ENCODE measurements around the gene INSR. TPM values are rescaled to one million over a fixed set of nuclear protein-coding genes. Genes with fewer than 3 reads are reported as not detected.

Gene INSR
- total and polyA plus RNA-seq, 2 donors (not counting 3 experiments of a cell fraction or from before 2014, with no cell fraction given): 4.9 to 19.5 TPM

- POLR2A ChIA-PET: no interaction called here
Observed at GRCh38 chr19:7272856-7273578, 21.2 kb downstream of the INSR start.

GRCh38 chr19:7268705-7269098 is 25.5 kb downstream of the INSR start:
- H2AFZ ChIP-seq (ENCODE audit: low read depth, low read length): no peak overlapping the region
- H3K27me3 ChIP-seq (ENCODE audit: control insufficient read depth in 2 of 2, insufficient read depth in 2 of 2, low read length in 2 of 2): no peaks in the 10 kb centered on the region
- H3K4me2 ChIP-seq (ENCODE audit: insufficient read depth, low read length): no peak overlapping the region
- H3K4me1 ChIP-seq (ENCODE audit: control insufficient read depth, extremely low read depth, insufficient read depth, low read length): no peaks in the 10 kb centered on the region
- FAIRE-seq: no peak
- no peak overlapping the region for H3K27ac ChIP-seq (ENCODE audit: insufficient read depth, low read depth, low read length)
- no peaks in the 10 kb centered on the region for H4K20me1 ChIP-seq (replicated peaks; ENCODE audit: control insufficient read depth, extremely low read depth, insufficient read depth, low read length)
- H3K79me2 ChIP-seq (ENCODE audit: control insufficient read depth, insufficient read depth, low read length): no peaks in the 10 kb centered on the region
- BruUV-seq (replicated peaks): no TSS peak
- intact Hi-C loops (cut with micrococcal nuclease): no loop called here
- H3K4me3 ChIP-seq (replicated peaks in 1 of 3; ENCODE audit: insufficient read depth in 1 of 3, low read depth in 1 of 3, low read length in 3 of 3): no peak overlapping the region
- no peaks in the 10 kb centered on the region for H3K9me1 ChIP-seq (replicated peaks; ENCODE audit: control insufficient read depth, extremely low read depth, insufficient read depth, low read length)
- H3K9me3 ChIP-seq (replicated peaks; ENCODE audit: control insufficient read depth, insufficient read depth, low read length): no peaks in the 10 kb centered on the region
- no peaks in the 10 kb centered on the region for H3K36me3 ChIP-seq (ENCODE audit: control insufficient read depth in 2 of 2, extremely low read depth in 1 of 2, insufficient read depth in 2 of 2, low read length in 2 of 2)
- POLR2A ChIA-PET: no interaction called here
- DNase-seq (ENCODE audit: low read depth, low spot score): no peak
- no peak for TF ChIP-seq CTCF (IDR thresholded peaks at IDR 0.05; ENCODE audit: extremely low read depth in 1 of 2, insufficient read depth in 1 of 2, low read depth in 1 of 2, low read length in 2 of 2)
- CTCF ChIA-PET: no interaction called here
- H3K9ac ChIP-seq (replicated peaks; ENCODE audit: extremely low read depth, insufficient read depth, low read length): no peak overlapping the region
- dilution Hi-C loops (cut with MboI; ENCODE audit: extremely low pct_ligation_motif_present, low sequenced_read_pairs): no loop called here

More at GRCh38 chr19:7272856-7273578, 21.2 kb downstream of the INSR start:
- CTCF ChIA-PET: interaction anchor here (1.0 kb wide), 1 partner anchor 81 kb away, joined by 3 read pairs; no protein-coding TSS in a partner anchor
- H3K27me3 ChIP-seq (ENCODE audit: control insufficient read depth in 2 of 2, insufficient read depth in 2 of 2, low read length in 2 of 2): no peaks in the 10 kb centered on the region
- no peaks in the 10 kb centered on the region for H3K4me1 ChIP-seq (ENCODE audit: control insufficient read depth, extremely low read depth, insufficient read depth, low read length)
- no peaks in the 10 kb centered on the region for H3K9me3 ChIP-seq (replicated peaks; ENCODE audit: control insufficient read depth, insufficient read depth, low read length)
- H3K4me3 ChIP-seq (replicated peaks in 1 of 3; ENCODE audit: insufficient read depth in 1 of 3, low read depth in 1 of 3, low read length in 3 of 3): no peak overlapping the region
- no peaks in the 10 kb centered on the region for H3K9me1 ChIP-seq (replicated peaks; ENCODE audit: control insufficient read depth, extremely low read depth, insufficient read depth, low read length)
- no TSS peak for BruUV-seq (replicated peaks)
- H3K27ac ChIP-seq (ENCODE audit: insufficient read depth, low read depth, low read length): no peak overlapping the region
- no peaks in the 10 kb centered on the region for H4K20me1 ChIP-seq (replicated peaks; ENCODE audit: control insufficient read depth, extremely low read depth, insufficient read depth, low read length)
- no peaks in the 10 kb centered on the region for H3K36me3 ChIP-seq (ENCODE audit: control insufficient read depth in 2 of 2, extremely low read depth in 1 of 2, insufficient read depth in 2 of 2, low read length in 2 of 2)
- dilution Hi-C loops (cut with MboI; ENCODE audit: extremely low pct_ligation_motif_present, low sequenced_read_pairs) (no loop called here), intact Hi-C loops (cut with micrococcal nuclease) (no loop called here)
- H3K79me2 ChIP-seq (ENCODE audit: control insufficient read depth, insufficient read depth, low read length): no peaks in the 10 kb centered on the region
- no peak for DNase-seq (ENCODE audit: low read depth, low spot score)
- H3K9ac ChIP-seq (replicated peaks; ENCODE audit: extremely low read depth, insufficient read depth, low read length): no peak overlapping the region
- no peak for FAIRE-seq
- no peak overlapping the region for H2AFZ ChIP-seq (ENCODE audit: low read depth, low read length)
- no peak for TF ChIP-seq GATA2 (IDR thresholded peaks at IDR 0.05; ENCODE audit: insufficient read depth, insufficient read length, low read depth, low read length)
- TF ChIP-seq MYC (IDR thresholded peaks at IDR 0.05; ENCODE audit: low read depth, low read length): no peak
- no peak for TF ChIP-seq POLR2A (IDR thresholded peaks at IDR 0.05; ENCODE audit: low read depth, low read length)
- TF ChIP-seq FOS (IDR thresholded peaks at IDR 0.05; ENCODE audit: borderline replicate concordance, insufficient read depth, low read length): no peak
- H3K4me2 ChIP-seq (ENCODE audit: insufficient read depth, low read length): no peak overlapping the region

All from endothelial cell of umbilical vein (primary cell).